ENCODE measurements around the gene NDEL1.

Gene NDEL1

GRCh38 chr17:8453326-8453725 lies 17.6 kb downstream of the NDEL1 start:
- no peak for DNase-seq

- no peak for DNase-seq
Observed at GRCh38 chr17:8455665-8456209, 20.1 kb downstream of the NDEL1 start.

GRCh38 chr17:8458128-8458527 lies 22.4 kb downstream of the NDEL1 start:
- no peak for DNase-seq

- no peak for DNase-seq
Observed at GRCh38 chr17:8459107-8459506, 23.4 kb downstream of the NDEL1 start.

- DNase-seq = no peak
Observed at GRCh38 chr17:8459831-8460230, 24.1 kb downstream of the NDEL1 start.

GRCh38 chr17:8462564-8462963 lies 26.9 kb downstream of the NDEL1 start:
- no peak for DNase-seq

- no peak for DNase-seq
Observed at GRCh38 chr17:8463099-8463498, 27.4 kb downstream of the NDEL1 start.

GRCh38 chr17:8464941-8465340 lies 29.3 kb downstream of the NDEL1 start:
- no peak for DNase-seq

GRCh38 chr17:8465356-8465755 lies 29.7 kb downstream of the NDEL1 start:
- no peak for DNase-seq

- no peak for DNase-seq
Observed at GRCh38 chr17:8465759-8466158, 30.1 kb downstream of the NDEL1 start.

GRCh38 chr17:8466456-8466855 lies 30.8 kb downstream of the NDEL1 start:
- DNase-seq = peak in 2 of 56 donors; percentile 11 to 33

- DNase-seq = no peak
Observed at GRCh38 chr17:8466873-8467272, 31.2 kb downstream of the NDEL1 start.

GRCh38 chr17:8467527-8467926 lies 31.8 kb downstream of the NDEL1 start:
- DNase-seq = peak in 10 of 56 donors; percentile 24 to 63 (median 35)

- DNase-seq = peak in 2 of 56 donors; percentile 20 to 28
Observed at GRCh38 chr17:8468127-8468526, 32.4 kb downstream of the NDEL1 start.

GRCh38 chr17:8468980-8469379 lies 33.3 kb downstream of the NDEL1 start:
- DNase-seq = no peak

GRCh38 chr17:8469964-8470363 lies 34.3 kb downstream of the NDEL1 start:
- no peak for DNase-seq

GRCh38 chr17:8470447-8471047 lies 34.9 kb downstream of the NDEL1 start:
- DNase-seq = peak in 24 of 56 donors; percentile 12 to 74 (median 48)

- DNase-seq = no peak
Observed at GRCh38 chr17:8472663-8473062, 37.0 kb downstream of the NDEL1 start.

- no peak for DNase-seq
Observed at GRCh38 chr17:8473451-8474192, 37.9 kb downstream of the NDEL1 start.

- no peak for DNase-seq
Observed at GRCh38 chr17:8474826-8475225, 39.1 kb downstream of the NDEL1 start.

- no peak for DNase-seq
Observed at GRCh38 chr17:8475227-8475626, 39.5 kb downstream of the NDEL1 start.

GRCh38 chr17:8475781-8476180 lies 40.1 kb downstream of the NDEL1 start:
- DNase-seq = no peak

- no peak for DNase-seq
Observed at GRCh38 chr17:8476741-8477140, 41.1 kb downstream of the NDEL1 start.
